LNCaP clone FGC (cell line): ENCODE measurements around the gene ANKRD35.

Experiments used
- DNase-seq: peaks from one replicate; pipeline ENCODE4 v3.0.0-alpha.2; 2011; ENCODE audit warnings: low read depth
- H3K4me3 ChIP-seq: 2 replicates; pipeline ENCODE4 v1.5.1; 2011; ENCODE audit warnings: mild to moderate bottlenecking, low read depth, low read length, control low read depth
- TF ChIP-seq, protein P1 (sequence below): IDR thresholded peaks from 2 replicates; pipeline ENCODE4 v1.5.1; 2012; ENCODE audit warnings: mild to moderate bottlenecking; ENCODE audit not compliant: control insufficient read depth, insufficient read depth; ENCODE audit errors: extremely low read depth

The ANKRD35 gene

GRCh38 chr1:145886390-145886789, 724 bp upstream of the ANKRD35 start:
- TF ChIP-seq, protein P1, sequence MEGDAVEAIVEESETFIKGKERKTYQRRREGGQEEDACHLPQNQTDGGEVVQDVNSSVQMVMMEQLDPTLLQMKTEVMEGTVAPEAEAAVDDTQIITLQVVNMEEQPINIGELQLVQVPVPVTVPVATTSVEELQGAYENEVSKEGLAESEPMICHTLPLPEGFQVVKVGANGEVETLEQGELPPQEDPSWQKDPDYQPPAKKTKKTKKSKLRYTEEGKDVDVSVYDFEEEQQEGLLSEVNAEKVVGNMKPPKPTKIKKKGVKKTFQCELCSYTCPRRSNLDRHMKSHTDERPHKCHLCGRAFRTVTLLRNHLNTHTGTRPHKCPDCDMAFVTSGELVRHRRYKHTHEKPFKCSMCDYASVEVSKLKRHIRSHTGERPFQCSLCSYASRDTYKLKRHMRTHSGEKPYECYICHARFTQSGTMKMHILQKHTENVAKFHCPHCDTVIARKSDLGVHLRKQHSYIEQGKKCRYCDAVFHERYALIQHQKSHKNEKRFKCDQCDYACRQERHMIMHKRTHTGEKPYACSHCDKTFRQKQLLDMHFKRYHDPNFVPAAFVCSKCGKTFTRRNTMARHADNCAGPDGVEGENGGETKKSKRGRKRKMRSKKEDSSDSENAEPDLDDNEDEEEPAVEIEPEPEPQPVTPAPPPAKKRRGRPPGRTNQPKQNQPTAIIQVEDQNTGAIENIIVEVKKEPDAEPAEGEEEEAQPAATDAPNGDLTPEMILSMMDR: no peak
- DNase-seq: no peak
- no peak overlapping the region; the same call in 1 of the 2 replicates for H3K4me3 ChIP-seq

GRCh38 chr1:145884675-145885074, 991 bp downstream of the ANKRD35 start:
- H3K4me3 ChIP-seq: no peak overlapping the region
- TF ChIP-seq, protein P1: no peak
- no peak for DNase-seq

- DNase-seq: no peak
- TF ChIP-seq, protein P1: no peak
- no peak overlapping the region for H3K4me3 ChIP-seq
These were observed 5.9 kb downstream of the ANKRD35 start for GRCh38 chr1:145879775-145880174.

- no peak for DNase-seq
- TF ChIP-seq, protein P1: no peak
- H3K4me3 ChIP-seq: no peak overlapping the region
These were observed 6.9 kb downstream of the ANKRD35 start for GRCh38 chr1:145878724-145879123.

- no peak overlapping the region for H3K4me3 ChIP-seq
- TF ChIP-seq, protein P1: no peak
- no peak for DNase-seq
These were observed 7.7 kb downstream of the ANKRD35 start for GRCh38 chr1:145877923-145878486.

DNA sequence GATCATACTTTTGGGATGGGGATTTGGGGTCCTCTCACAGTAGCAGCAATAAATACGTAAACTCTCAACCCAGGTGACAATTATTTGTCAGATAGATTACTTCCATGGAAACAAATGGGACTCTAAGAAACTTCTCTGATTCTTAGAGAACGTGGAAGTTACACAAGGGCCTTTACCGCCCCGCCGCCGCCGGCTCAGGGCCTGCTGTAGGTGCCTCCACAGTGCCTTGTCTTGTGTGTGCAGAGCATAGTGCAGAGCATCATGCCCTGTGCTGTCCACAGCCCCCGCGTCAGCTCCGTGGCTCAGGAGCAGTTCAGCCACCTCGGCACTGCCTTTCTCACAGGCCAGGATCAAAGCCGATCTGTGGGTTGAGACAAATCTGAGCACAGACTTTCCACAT, 11.0 kb downstream of the ANKRD35 start:
- no peak for DNase-seq
- TF ChIP-seq, protein P1: no peak
- no peak overlapping the region for H3K4me3 ChIP-seq
